ENCODE measurements around the gene S100Z. TPM values are rescaled to one million over a fixed set of nuclear protein-coding genes. Genes with fewer than 3 reads are reported as not detected.

The S100Z gene
- total and polyA plus RNA-seq, 2 of the 8 experiments (the other 6 are each of a cell fraction or from before 2014, with no cell fraction given): 0.30 TPM; not detected in 1

DNA sequence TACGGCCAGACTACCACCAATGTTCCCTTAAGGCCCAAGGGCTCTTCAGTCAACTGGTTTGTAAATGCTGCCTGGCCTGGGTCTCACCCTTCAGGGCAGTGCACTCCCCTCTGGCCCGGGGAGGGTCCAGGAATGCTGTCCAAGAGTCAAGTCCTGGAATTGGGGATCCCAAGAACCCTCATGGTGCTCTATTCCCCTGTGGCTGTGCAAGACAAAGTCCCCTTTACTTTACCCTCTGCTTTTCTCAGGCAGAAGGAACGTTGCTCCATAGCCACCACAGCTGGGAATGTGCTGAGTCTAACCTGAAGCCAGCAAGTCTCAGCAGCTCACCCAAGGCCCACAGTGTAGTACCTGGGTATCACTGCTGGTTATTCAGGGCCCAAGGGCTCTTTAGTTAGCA lies 51.7 kb downstream of the S100Z start:
- H3K4ac ChIP-seq (replicated peaks; ENCODE audit: insufficient read length, low read depth, low read length): no peak overlapping the region
- H3K4me1 ChIP-seq (replicated peaks in 1 of 4; ENCODE audit: control insufficient read depth in 3 of 4, insufficient read depth in 4 of 4, low read length in 3 of 4): no peaks in the 10 kb centered on the region
- no peak overlapping the region for H3K4me2 ChIP-seq (ENCODE audit: insufficient read depth in 1 of 2, low read depth in 2 of 2, low read length in 2 of 2)
- no peak overlapping the region for H2BK20ac ChIP-seq (ENCODE audit: low read length)
- no peak overlapping the region for H2BK5ac ChIP-seq (ENCODE audit: low read depth, low read length)
- no peak overlapping the region for H4K91ac ChIP-seq (replicated peaks; ENCODE audit: insufficient read length, low read length)
- no peak overlapping the region for H3K14ac ChIP-seq (ENCODE audit: insufficient read length)
- POLR2A ChIA-PET (ENCODE audit: partially characterized antibody): no interaction called here
- no peaks in the 10 kb centered on the region for H4K20me1 ChIP-seq (replicated peaks in 1 of 2; ENCODE audit: control insufficient read depth in 1 of 2, insufficient read depth in 2 of 2, low read length in 2 of 2)
- H2AFZ ChIP-seq (ENCODE audit: low read length): no peak overlapping the region
- H2BK15ac ChIP-seq (ENCODE audit: low read length): no peak overlapping the region
- H3K27me3 ChIP-seq (replicated peaks in 1 of 4; ENCODE audit: control insufficient read depth in 3 of 4, extremely low read depth in 1 of 4, insufficient read depth in 3 of 4, low read length in 3 of 4): no peaks in the 10 kb centered on the region
- H3K23ac ChIP-seq (ENCODE audit: insufficient read length): no peak overlapping the region
- H3K18ac ChIP-seq (ENCODE audit: extremely low read depth, low read length): no peak overlapping the region
- H3K4me3 ChIP-seq (ENCODE audit: extremely low read depth in 1 of 4, insufficient read depth in 2 of 4, low read depth in 3 of 4, low read length in 4 of 4): no peak overlapping the region
- H3K23me2 ChIP-seq (ENCODE audit: low read depth, low read length): no peaks in the 10 kb centered on the region
- H3K79me1 ChIP-seq (ENCODE audit: low read depth, low read length): no peaks in the 10 kb centered on the region
- no peak overlapping the region for H2BK12ac ChIP-seq (ENCODE audit: low read depth, low read length)
- H3K79me2 ChIP-seq (ENCODE audit: control insufficient read depth in 1 of 2, insufficient read depth in 2 of 2, low read length in 2 of 2): no peaks in the 10 kb centered on the region
- no peak overlapping the region for H3K56ac ChIP-seq (replicated peaks; ENCODE audit: insufficient read length, low read depth, low read length)
- no peak overlapping the region for H2BK120ac ChIP-seq (replicated peaks; ENCODE audit: low read depth, low read length)
- H3K9ac ChIP-seq (replicated peaks in 1 of 4; ENCODE audit: extremely low read depth in 1 of 4, low read depth in 3 of 4, low read length in 3 of 4): no peak overlapping the region
- no peak overlapping the region for H4K8ac ChIP-seq (ENCODE audit: extremely low read depth, insufficient read depth, low read length)
- CTCF ChIA-PET (ENCODE audit: partially characterized antibody): no interaction called here
- DNase-seq (ENCODE audit: low read depth in 1 of 2, low spot score in 2 of 2) (no peak), FAIRE-seq (no peak)
- 83% methylated on average over 3 of the region's 3 CpGs; no CpG with 5 or more reads in 1 of the 2 experiments for WGBS, 2 experiments (ENCODE audit: extremely low coverage in 1 of 2, insufficient coverage in 1 of 2, insufficient read length in 1 of 2, insufficient replicate concordance in 2 of 2, low coverage in 1 of 2, low lambda C conversion rate in 2 of 2, missing lambda C conversion rate in 1 of 2)
- H3K9me3 ChIP-seq (ENCODE audit: insufficient read depth in 2 of 2, low read depth in 1 of 2, low read length in 1 of 2): no peaks in the 10 kb centered on the region
- no peak overlapping the region for H3K27ac ChIP-seq (ENCODE audit: low read depth, low read length)
- H3K36me3 ChIP-seq (ENCODE audit: control insufficient read depth in 2 of 4, insufficient read depth in 4 of 4, low read length in 3 of 4): no peaks in the 10 kb centered on the region
- no peak overlapping the region for H4K5ac ChIP-seq (ENCODE audit: insufficient read length, low read depth, low read length)
- H2AK5ac ChIP-seq (ENCODE audit: low read depth, low read length): no peak overlapping the region
- TF ChIP-seq, protein P1, sequence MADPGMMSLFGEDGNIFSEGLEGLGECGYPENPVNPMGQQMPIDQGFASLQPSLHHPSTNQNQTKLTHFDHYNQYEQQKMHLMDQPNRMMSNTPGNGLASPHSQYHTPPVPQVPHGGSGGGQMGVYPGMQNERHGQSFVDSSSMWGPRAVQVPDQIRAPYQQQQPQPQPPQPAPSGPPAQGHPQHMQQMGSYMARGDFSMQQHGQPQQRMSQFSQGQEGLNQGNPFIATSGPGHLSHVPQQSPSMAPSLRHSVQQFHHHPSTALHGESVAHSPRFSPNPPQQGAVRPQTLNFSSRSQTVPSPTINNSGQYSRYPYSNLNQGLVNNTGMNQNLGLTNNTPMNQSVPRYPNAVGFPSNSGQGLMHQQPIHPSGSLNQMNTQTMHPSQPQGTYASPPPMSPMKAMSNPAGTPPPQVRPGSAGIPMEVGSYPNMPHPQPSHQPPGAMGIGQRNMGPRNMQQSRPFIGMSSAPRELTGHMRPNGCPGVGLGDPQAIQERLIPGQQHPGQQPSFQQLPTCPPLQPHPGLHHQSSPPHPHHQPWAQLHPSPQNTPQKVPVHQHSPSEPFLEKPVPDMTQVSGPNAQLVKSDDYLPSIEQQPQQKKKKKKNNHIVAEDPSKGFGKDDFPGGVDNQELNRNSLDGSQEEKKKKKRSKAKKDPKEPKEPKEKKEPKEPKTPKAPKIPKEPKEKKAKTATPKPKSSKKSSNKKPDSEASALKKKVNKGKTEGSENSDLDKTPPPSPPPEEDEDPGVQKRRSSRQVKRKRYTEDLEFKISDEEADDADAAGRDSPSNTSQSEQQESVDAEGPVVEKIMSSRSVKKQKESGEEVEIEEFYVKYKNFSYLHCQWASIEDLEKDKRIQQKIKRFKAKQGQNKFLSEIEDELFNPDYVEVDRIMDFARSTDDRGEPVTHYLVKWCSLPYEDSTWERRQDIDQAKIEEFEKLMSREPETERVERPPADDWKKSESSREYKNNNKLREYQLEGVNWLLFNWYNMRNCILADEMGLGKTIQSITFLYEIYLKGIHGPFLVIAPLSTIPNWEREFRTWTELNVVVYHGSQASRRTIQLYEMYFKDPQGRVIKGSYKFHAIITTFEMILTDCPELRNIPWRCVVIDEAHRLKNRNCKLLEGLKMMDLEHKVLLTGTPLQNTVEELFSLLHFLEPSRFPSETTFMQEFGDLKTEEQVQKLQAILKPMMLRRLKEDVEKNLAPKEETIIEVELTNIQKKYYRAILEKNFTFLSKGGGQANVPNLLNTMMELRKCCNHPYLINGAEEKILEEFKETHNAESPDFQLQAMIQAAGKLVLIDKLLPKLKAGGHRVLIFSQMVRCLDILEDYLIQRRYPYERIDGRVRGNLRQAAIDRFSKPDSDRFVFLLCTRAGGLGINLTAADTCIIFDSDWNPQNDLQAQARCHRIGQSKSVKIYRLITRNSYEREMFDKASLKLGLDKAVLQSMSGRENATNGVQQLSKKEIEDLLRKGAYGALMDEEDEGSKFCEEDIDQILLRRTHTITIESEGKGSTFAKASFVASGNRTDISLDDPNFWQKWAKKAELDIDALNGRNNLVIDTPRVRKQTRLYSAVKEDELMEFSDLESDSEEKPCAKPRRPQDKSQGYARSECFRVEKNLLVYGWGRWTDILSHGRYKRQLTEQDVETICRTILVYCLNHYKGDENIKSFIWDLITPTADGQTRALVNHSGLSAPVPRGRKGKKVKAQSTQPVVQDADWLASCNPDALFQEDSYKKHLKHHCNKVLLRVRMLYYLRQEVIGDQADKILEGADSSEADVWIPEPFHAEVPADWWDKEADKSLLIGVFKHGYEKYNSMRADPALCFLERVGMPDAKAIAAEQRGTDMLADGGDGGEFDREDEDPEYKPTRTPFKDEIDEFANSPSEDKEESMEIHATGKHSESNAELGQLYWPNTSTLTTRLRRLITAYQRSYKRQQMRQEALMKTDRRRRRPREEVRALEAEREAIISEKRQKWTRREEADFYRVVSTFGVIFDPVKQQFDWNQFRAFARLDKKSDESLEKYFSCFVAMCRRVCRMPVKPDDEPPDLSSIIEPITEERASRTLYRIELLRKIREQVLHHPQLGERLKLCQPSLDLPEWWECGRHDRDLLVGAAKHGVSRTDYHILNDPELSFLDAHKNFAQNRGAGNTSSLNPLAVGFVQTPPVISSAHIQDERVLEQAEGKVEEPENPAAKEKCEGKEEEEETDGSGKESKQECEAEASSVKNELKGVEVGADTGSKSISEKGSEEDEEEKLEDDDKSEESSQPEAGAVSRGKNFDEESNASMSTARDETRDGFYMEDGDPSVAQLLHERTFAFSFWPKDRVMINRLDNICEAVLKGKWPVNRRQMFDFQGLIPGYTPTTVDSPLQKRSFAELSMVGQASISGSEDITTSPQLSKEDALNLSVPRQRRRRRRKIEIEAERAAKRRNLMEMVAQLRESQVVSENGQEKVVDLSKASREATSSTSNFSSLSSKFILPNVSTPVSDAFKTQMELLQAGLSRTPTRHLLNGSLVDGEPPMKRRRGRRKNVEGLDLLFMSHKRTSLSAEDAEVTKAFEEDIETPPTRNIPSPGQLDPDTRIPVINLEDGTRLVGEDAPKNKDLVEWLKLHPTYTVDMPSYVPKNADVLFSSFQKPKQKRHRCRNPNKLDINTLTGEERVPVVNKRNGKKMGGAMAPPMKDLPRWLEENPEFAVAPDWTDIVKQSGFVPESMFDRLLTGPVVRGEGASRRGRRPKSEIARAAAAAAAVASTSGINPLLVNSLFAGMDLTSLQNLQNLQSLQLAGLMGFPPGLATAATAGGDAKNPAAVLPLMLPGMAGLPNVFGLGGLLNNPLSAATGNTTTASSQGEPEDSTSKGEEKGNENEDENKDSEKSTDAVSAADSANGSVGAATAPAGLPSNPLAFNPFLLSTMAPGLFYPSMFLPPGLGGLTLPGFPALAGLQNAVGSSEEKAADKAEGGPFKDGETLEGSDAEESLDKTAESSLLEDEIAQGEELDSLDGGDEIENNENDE (IDR thresholded peaks at IDR 0.05; ENCODE audit: insufficient replicate concordance, low read length): no peak
